Rectal smooth muscle tissue (tissue), 1 donor: Measurements from ENCODE around the gene KDM8.
"Not testable (repeated sequence)": the region's sequence is repeated elsewhere in the genome, so short reads cannot be mapped to it uniquely, and the experiment has no call there.

Experiments used
- H3K27ac ChIP-seq: one replicate; pipeline ENCODE4 v1.7.0; 2013; ENCODE audit warnings: low read depth, low read length, inconsistent platforms
- H3K27me3 ChIP-seq: one replicate; pipeline ENCODE4 v1.7.0; 2013; ENCODE audit warnings: low read length; ENCODE audit not compliant: control insufficient read depth, insufficient read depth
- H3K36me3 ChIP-seq: one replicate; pipeline ENCODE4 v1.7.0; 2013; ENCODE audit warnings: low read length; ENCODE audit not compliant: control insufficient read depth, insufficient read depth
- H3K4me1 ChIP-seq: one replicate; pipeline ENCODE4 v1.7.0; 2013; ENCODE audit warnings: low read length; ENCODE audit not compliant: control insufficient read depth, insufficient read depth
- H3K4me3 ChIP-seq: one replicate; pipeline ENCODE4 v1.7.0; 2013; ENCODE audit warnings: low read length
- H3K9ac ChIP-seq: one replicate; pipeline ENCODE4 v1.7.0; 2013; ENCODE audit warnings: low read length

Gene KDM8

GRCh38 chr16:27245276-27246172 is 42.2 kb downstream of the KDM8 start:
- no peak overlapping the region for H3K9ac ChIP-seq
- no peaks in the 10 kb centered on the region for H3K36me3 ChIP-seq
- no peaks in the 10 kb centered on the region for H3K27me3 ChIP-seq
- no peak overlapping the region for H3K4me3 ChIP-seq
- H3K4me1 ChIP-seq = peaks cover 28% of the 10 kb centered on the region
- peak overlapping the region; percentile 79 for H3K27ac ChIP-seq

GRCh38 chr16:27246439-27246838 is 43.1 kb downstream of the KDM8 start:
- peaks cover 28% of the 10 kb centered on the region for H3K4me1 ChIP-seq
- no peak overlapping the region for H3K9ac ChIP-seq
- H3K27ac ChIP-seq = peak overlapping the region; percentile 13
- no peaks in the 10 kb centered on the region for H3K27me3 ChIP-seq
- no peaks in the 10 kb centered on the region for H3K36me3 ChIP-seq
- no peak overlapping the region for H3K4me3 ChIP-seq

GRCh38 chr16:27247076-27247475 is 43.8 kb downstream of the KDM8 start:
- peak overlapping the region; percentile 13 for H3K27ac ChIP-seq
- H3K4me1 ChIP-seq = peaks cover 25% of the 10 kb centered on the region
- not testable (repeated sequence) for H3K4me3 ChIP-seq, H3K9ac ChIP-seq, H3K27me3 ChIP-seq, H3K36me3 ChIP-seq

GRCh38 chr16:27248036-27248435 is 44.7 kb downstream of the KDM8 start:
- Histone ChIP-seq H3K4me3 (no peak overlapping the region), H3K27me3 (no peaks in the 10 kb centered on the region), H3K4me1 (peaks cover 19% of the 10 kb centered on the region), H3K9ac (no peak overlapping the region), H3K27ac (no peak overlapping the region), H3K36me3 (no peaks in the 10 kb centered on the region)

GRCh38 chr16:27248886-27249285 is 45.6 kb downstream of the KDM8 start:
- H3K27me3 ChIP-seq, H3K27ac ChIP-seq, H3K9ac ChIP-seq, H3K4me3 ChIP-seq, H3K36me3 ChIP-seq: not testable (repeated sequence)
- peaks cover 13% of the 10 kb centered on the region for H3K4me1 ChIP-seq

GRCh38 chr16:27251541-27252205 is 48.3 kb downstream of the KDM8 start:
- H3K27me3 ChIP-seq = no peaks in the 10 kb centered on the region
- no peak overlapping the region for H3K27ac ChIP-seq
- no peak overlapping the region for H3K9ac ChIP-seq
- H3K4me3 ChIP-seq = no peak overlapping the region
- peaks cover 6% of the 10 kb centered on the region for H3K4me1 ChIP-seq
- peaks cover 4% of the 10 kb centered on the region for H3K36me3 ChIP-seq

GRCh38 chr16:27252206-27252585 is 48.9 kb downstream of the KDM8 start:
- no peak overlapping the region for H3K4me3 ChIP-seq
- peaks cover 8% of the 10 kb centered on the region for H3K36me3 ChIP-seq
- H3K27ac ChIP-seq = no peak overlapping the region
- no peaks in the 10 kb centered on the region for H3K27me3 ChIP-seq
- H3K4me1 ChIP-seq = peaks cover 6% of the 10 kb centered on the region
- H3K9ac ChIP-seq = no peak overlapping the region

GRCh38 chr16:27253526-27253930 is 50.2 kb downstream of the KDM8 start:
- Histone ChIP-seq H3K4me3 (no peak overlapping the region), H3K36me3 (peaks cover 8% of the 10 kb centered on the region), H3K9ac (no peak overlapping the region), H3K27ac (peak overlapping the region; percentile 70), H3K27me3 (no peaks in the 10 kb centered on the region), H3K4me1 (peaks cover 15% of the 10 kb centered on the region)

- H3K4me1 ChIP-seq = peaks cover 15% of the 10 kb centered on the region
- no peak overlapping the region for H3K4me3 ChIP-seq
- no peaks in the 10 kb centered on the region for H3K27me3 ChIP-seq
- H3K27ac ChIP-seq = peak overlapping the region; percentile 70
- peaks cover 8% of the 10 kb centered on the region for H3K36me3 ChIP-seq
- no peak overlapping the region for H3K9ac ChIP-seq
Measured at GRCh38 chr16:27254262-27254811, 51.0 kb downstream of the KDM8 start.

- H3K27ac ChIP-seq = no peak overlapping the region
Measured at GRCh38 chr16:27256861-27257260, 53.5 kb downstream of the KDM8 start.

GRCh38 chr16:27257271-27257670 is 53.9 kb downstream of the KDM8 start:
- no peak overlapping the region for H3K27ac ChIP-seq
- no peak overlapping the region for H3K9ac ChIP-seq

More at GRCh38 chr16:27256861-27257260, 53.5 kb downstream of the KDM8 start:
- H3K4me1 ChIP-seq = peaks cover 15% of the 10 kb centered on the region
- H3K36me3 ChIP-seq = peaks cover 8% of the 10 kb centered on the region
- no peak overlapping the region for H3K4me3 ChIP-seq
- no peaks in the 10 kb centered on the region for H3K27me3 ChIP-seq
- H3K9ac ChIP-seq = no peak overlapping the region

GRCh38 chr16:27258241-27258734 is 55.0 kb downstream of the KDM8 start:
- Histone ChIP-seq H3K4me3 (no peak overlapping the region), H3K27ac (peak overlapping the region; percentile 71), H3K9ac (no peak overlapping the region), H3K27me3 (no peaks in the 10 kb centered on the region), H3K36me3 (peaks cover 8% of the 10 kb centered on the region), H3K4me1 (peaks cover 15% of the 10 kb centered on the region)

More at GRCh38 chr16:27257271-27257670, 53.9 kb downstream of the KDM8 start:
- peaks cover 8% of the 10 kb centered on the region for H3K36me3 ChIP-seq
- no peak overlapping the region for H3K4me3 ChIP-seq
- H3K4me1 ChIP-seq = peaks cover 15% of the 10 kb centered on the region
- no peaks in the 10 kb centered on the region for H3K27me3 ChIP-seq
